ENCODE data around the gene BEAN1. TPM values are rescaled to one million over a fixed set of nuclear protein-coding genes. Genes with fewer than 3 reads are reported as not detected.

The BEAN1 gene
- 1 to 10 TPM in 1 of 4 donors, under 1 TPM in 2, not detected in 1; 0.23 to 1.8 (median 0.76) TPM for total RNA-seq

- Histone ChIP-seq H3K27me3 (peaks cover 10 to 77% (median 12%) of the 10 kb centered on the region in 4 donors), H3K9me3 (no peaks in the 10 kb centered on the region), H3K4me1 (peaks cover 10 to 28% (median 18%) of the 10 kb centered on the region in 3 donors), H3K4me3 (peak within 1 kb of the TSS; percentile 34 to 72 (median 50)), H3K36me3 (no peaks in the 10 kb centered on the region), H3K27ac (peak within 1 kb of the TSS in 1 of 4 donors; percentile 25)
- no peak for TF ChIP-seq CTCF (IDR thresholded peaks at IDR 0.05)
- TF ChIP-seq POLR2A (IDR thresholded peaks at IDR 0.05), result no peak
- intact Hi-C loops (cut with DNase I), result no loop called here
- no peak for DNase-seq
- WGBS, 2 donors, result 0 to 8% methylated on average over 2 to 3 of the region's 118 CpGs
Observed at GRCh38 chr16:66427036-66427860, at the start of gene BEAN1. Gene BEAN1 (plus strand): TSS chr16:66427295. CDS start chr16:66437677, 10,382 bp downstream.

GRCh38 chr16:66377324-66377723 is 49.8 kb upstream of the BEAN1 start:
- no peaks in the 10 kb centered on the region for H3K36me3 ChIP-seq
- H3K4me1 ChIP-seq, result peaks cover 0 to 18% (median 0%) of the 10 kb centered on the region in 3 donors
- H3K27ac ChIP-seq, result peak overlapping the region in 3 of 4 donors; percentile 16 to 42 (median 39)
- TF ChIP-seq CTCF (IDR thresholded peaks at IDR 0.05), result no peak
- TF ChIP-seq POLR2A (IDR thresholded peaks at IDR 0.05), result no peak
- 71 to 76% methylated on average over 1 to 3 of the region's 3 CpGs for WGBS, 2 donors
- no peaks in the 10 kb centered on the region for H3K9me3 ChIP-seq
- no peaks in the 10 kb centered on the region for H3K27me3 ChIP-seq
- intact Hi-C loops (cut with DNase I), result no loop called here
- H3K4me3 ChIP-seq, result no peak overlapping the region
- no peak for DNase-seq

- Histone ChIP-seq H3K27ac (no peak overlapping the region), H3K36me3 (no peaks in the 10 kb centered on the region), H3K4me3 (no peak overlapping the region), H3K9me3 (no peaks in the 10 kb centered on the region), H3K4me1 (peaks cover 0 to 30% (median 0%) of the 10 kb centered on the region in 3 donors), H3K27me3 (no peaks in the 10 kb centered on the region)
- intact Hi-C loops (cut with DNase I), result no loop called here
- 55 to 67% methylated on average over 11 of the region's 18 CpGs for WGBS, 2 donors
- no peak for DNase-seq
- TF ChIP-seq CTCF (IDR thresholded peaks at IDR 0.05) (no peak), POLR2A (IDR thresholded peaks at IDR 0.05) (no peak)
Observed at GRCh38 chr16:66378741-66379570, 48.1 kb upstream of the BEAN1 start.

GRCh38 chr16:66379571-66379941 is 47.5 kb upstream of the BEAN1 start:
- H3K9me3 ChIP-seq, result no peaks in the 10 kb centered on the region
- no peak overlapping the region for H3K4me3 ChIP-seq
- H3K27me3 ChIP-seq, result no peaks in the 10 kb centered on the region
- no peaks in the 10 kb centered on the region for H3K36me3 ChIP-seq
- intact Hi-C loops (cut with DNase I), result no loop called here
- peaks cover 0 to 30% (median 0%) of the 10 kb centered on the region in 3 donors for H3K4me1 ChIP-seq
- TF ChIP-seq CTCF (IDR thresholded peaks at IDR 0.05), result no peak
- no peak for TF ChIP-seq POLR2A (IDR thresholded peaks at IDR 0.05)
- DNase-seq, result no peak
- WGBS, 2 donors, result 89 to 90% methylated on average over 3 of the region's 3 CpGs
- H3K27ac ChIP-seq, result no peak overlapping the region

GRCh38 chr16:66380421-66380820 is 46.7 kb upstream of the BEAN1 start:
- no peak overlapping the region for H3K27ac ChIP-seq
- H3K4me1 ChIP-seq, result peaks cover 0 to 30% (median 0%) of the 10 kb centered on the region in 3 donors
- TF ChIP-seq POLR2A (IDR thresholded peaks at IDR 0.05) (no peak), CTCF (IDR thresholded peaks at IDR 0.05) (no peak)
- H3K27me3 ChIP-seq, result no peaks in the 10 kb centered on the region
- 90 to 92% methylated on average over 3 of the region's 3 CpGs for WGBS, 2 donors
- H3K4me3 ChIP-seq, result no peak overlapping the region
- intact Hi-C loops (cut with DNase I), result no loop called here
- DNase-seq, result no peak
- no peaks in the 10 kb centered on the region for H3K9me3 ChIP-seq
- no peaks in the 10 kb centered on the region for H3K36me3 ChIP-seq

Data from esophagus squamous epithelium (tissue), 5 donors.